NCI-H69 (cell line): ENCODE results near the gene EFCAB8.
"Not testable (repeated sequence)": the region's sequence is repeated elsewhere in the genome, so short reads cannot be mapped to it uniquely, and the experiment has no call there.

Source experiments
- DNase-seq: peaks from one replicate; lab custom pipeline; 2025; lab: John Stamatoyannopoulos, UW

The EFCAB8 gene

DNA sequence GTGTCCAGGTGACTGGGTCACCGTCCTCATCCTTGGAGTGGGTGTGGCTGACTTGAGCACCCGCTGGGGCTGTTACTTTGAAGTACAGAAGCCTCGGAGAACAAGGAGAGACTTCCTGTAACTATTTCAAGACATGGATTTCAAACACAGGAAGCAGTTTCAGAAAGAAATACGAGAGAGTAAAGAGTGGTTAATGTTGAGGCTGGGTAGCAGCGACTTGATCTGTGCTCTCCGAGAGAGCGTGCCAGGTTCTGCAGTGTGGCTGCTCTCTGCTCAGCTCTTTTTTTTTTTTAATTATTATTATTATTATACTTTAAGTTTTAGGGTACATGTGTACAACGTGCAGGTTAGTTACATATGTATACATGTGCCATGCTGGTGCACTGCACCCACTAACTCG lies 17.5 kb upstream of the EFCAB8 start:
- DNase-seq = no peak

DNA sequence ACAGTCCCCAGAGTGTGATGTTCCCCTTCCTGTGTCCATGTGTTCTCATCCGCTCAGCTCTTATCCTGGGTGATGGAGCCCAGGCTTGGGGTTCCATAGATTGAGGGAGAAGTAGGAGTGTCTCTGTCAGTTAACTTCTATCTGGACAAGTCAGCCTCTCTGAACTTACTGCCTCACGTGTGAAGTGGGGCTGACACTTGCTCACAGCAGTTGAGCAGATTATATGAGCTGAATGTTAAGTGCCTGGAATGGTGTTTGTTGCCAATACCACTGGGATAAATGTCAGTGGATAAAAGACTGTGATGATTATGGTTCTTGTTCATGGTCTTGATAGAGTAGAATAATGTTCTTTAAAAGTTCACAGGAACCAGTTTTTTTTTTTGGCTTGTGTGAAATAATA lies 17.1 kb upstream of the EFCAB8 start:
- no peak for DNase-seq

DNA sequence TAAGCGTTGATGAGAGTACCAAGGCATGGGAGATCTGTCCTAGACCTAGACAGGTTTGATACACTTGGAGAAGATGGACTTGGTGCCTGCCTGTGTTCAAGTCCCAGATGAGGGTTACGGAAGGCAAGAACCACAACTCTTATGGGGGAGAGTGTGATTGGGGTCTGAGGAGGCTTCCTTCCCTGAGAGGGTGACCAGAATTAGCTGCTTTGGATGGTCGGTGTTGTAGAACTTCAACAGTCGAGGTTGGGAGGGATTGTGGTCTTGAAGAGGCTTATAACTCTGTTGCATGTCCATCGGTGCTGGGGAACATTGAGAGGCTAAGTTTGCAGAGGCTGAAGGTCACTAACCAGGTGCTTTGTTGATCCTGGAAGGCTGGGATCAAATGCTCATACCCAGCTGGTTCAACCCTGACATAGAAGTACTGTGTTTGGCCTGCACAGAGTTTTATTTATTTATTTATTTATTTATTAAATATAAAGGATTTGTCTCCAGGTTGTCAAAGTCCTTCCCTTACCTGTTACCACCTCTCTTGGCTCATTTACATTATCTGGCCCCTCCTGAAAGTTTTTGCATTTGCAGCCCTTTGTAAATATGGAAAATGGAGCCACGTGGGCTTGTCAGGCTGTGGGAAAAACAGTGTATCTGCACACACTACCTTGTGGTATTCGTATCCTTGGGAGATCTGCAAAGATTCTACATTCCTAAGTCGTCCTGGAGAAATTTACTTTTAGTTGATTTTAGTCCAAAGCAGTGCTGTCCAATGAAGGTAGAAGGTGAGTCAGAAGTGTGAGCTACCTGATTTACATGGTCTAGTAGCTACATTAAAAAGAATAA lies 15.8 kb upstream of the EFCAB8 start:
- no peak for DNase-seq

DNA sequence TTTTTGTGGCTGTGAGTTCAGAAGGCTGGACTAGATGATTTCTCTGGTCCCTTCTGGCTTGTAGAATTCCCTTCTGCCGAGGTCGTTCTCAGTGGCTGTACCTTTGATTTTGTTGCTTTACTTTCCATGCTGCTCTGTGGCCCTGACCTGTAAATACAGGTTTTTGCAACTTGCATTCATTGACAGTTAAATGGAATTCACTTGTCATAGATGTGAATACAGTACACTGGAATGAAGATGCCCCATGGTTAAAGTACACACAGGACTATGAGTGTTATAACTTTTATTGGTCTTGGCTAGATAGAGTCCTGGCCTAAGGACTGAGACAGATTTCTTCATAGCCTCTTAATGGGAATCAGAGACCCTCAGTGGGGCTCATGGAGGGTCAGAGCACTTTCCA lies 12.9 kb upstream of the EFCAB8 start:
- DNase-seq = no peak

DNA sequence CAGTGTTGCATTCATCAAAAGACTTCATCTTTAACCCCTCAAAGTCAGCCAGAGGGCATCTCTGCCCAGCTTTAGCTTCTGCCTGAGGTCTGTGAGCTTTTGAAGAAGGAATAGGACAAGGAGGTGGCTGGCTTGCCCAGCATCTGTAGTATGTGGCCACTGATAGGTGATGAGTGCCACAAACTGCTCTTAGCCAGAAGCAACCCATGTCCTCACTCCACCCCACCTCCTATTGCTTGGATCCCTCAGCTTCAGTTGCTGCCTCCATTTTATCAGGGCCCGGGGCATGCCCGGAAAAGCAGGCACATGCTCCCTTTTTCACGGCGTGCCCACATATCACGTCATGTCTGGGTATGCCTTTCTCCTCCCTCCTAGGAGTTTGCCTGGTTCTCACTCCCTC lies 11.9 kb upstream of the EFCAB8 start:
- DNase-seq = no peak

DNA sequence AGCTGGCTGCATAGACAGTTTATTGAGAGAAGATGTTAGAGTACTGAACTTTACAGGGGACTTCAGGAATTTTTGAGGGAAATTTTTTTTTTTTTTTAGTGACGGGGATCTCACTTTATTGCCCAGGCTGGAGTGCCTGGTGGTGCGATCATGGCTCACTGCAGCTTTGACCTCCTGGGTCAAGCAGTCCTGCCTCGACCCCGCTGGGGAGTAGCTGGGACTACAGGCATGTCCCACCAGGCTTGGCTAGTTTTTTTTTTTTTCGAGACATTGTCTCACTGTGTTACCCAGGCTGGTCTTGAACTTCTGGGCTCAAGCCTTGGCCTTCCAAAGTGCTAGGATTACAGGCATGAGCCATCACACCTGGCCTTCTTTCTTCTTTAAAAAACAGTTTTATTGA lies 10.8 kb upstream of the EFCAB8 start:
- no peak for DNase-seq

DNA sequence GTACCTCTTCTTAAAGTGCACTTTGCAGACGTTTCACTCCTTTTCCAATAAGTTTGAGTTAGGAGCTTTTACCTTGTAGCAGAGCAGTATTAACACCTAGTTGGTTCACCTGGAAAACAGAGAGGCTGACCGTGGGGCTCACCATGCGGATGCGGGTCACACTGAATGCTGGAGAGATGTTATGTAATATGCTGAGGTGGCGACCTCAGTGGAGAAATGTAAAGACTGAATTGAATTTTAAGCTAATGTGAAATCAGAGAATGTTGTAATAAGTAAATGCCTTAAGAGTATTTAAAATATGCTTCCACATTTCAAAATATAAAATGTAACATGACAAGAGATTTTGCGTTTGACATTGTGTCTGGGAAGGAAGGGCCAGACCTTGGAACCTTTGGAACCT lies 9.9 kb upstream of the EFCAB8 start:
- DNase-seq = no peak

DNA sequence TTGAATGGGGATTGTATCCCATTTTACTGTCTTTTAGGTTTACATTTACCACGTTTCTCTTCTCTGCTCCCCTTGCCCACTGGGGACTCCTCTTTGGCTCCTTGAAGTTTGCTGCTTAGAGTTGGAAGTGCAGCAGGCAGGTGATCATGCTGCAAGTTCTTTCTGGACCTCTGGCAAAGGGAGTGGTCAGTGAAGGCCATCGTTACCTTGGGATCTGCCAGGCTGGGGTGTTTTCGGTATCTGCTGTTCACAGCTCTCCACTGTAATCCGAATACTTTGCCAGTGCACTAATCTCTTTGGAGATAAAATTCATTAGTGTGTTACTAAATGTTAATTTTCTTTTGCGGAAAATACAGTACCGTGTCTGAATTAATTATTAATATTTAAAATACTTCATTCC lies 9.1 kb upstream of the EFCAB8 start:
- no peak for DNase-seq

DNA sequence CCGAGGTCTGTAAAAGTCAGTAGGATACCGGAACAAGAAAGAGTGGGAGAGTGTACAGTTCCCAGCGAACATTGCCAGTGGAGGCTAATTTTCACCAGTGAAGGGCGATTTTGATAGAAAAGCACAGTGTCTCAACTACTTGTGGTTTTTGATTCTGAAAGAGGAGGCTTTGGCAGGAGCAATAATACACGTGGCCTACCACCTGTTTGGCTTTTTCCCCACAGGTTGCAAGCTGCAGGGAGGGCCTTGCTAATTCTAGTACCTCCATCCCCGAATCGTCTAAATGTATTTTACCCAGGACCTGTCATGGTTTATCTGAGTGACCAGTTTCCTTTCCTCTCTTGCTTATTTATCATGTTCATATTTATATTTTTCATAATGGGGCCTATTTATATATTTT lies 3.3 kb upstream of the EFCAB8 start:
- no peak for DNase-seq

DNA sequence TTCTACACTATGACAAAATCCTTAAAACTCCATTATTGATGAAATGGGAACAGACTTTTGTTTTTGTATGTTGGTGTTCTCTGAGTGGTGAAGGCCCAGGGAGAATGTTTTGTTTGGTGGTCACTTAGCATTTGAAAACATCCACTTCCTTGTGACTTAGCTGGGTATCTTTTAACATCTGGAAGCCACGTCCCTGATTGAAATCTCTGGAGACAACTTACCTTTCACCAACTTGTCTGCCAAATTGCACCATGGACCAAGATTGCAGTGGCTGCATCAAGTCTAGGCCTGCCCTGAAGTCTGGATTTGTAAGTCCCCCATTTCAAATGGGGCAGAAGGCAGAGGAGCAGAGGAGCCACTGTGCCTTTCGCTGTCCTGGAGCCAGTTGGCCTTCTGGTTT lies 534 bp upstream of the EFCAB8 start:
- no peak for DNase-seq

DNA sequence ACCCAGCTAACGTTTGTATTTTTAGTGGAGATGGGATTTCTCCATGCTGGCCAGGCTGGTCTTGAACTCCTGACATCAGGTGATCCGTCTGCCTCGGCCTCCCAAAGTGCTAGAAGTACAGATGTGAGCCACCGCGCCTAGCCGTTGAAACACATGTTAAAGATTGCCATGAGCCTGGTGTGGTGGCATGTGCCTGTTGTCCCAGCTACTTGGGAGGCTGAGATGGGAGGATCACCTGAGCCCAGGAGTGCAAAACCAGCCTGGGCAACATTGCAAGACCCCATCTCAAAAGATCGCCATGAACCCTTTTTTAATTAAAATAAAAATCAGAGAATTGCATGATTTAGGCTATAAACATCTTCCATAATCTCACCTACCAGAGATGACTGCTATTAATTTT lies 2.7 kb downstream of the EFCAB8 start:
- no peak for DNase-seq

DNA sequence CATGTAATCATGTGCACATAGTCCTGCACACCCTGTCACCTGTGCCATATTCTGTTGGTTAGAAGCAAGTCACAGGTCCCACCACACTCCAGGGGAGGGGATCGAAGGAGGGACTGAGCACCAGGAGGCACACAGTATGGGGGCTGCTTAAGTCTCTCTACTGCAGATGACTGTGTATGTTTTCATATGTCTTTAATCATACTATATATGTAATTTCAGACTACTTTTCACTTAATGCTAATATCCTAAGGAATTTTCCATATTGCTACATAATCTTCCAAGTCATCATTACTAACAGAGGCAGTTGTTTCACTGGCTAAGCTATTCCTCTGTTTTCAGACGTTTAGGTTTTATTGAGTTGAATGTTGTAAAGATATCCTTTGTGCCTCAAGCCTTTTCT lies 10.8 kb downstream of the EFCAB8 start:
- no peak for DNase-seq

DNA sequence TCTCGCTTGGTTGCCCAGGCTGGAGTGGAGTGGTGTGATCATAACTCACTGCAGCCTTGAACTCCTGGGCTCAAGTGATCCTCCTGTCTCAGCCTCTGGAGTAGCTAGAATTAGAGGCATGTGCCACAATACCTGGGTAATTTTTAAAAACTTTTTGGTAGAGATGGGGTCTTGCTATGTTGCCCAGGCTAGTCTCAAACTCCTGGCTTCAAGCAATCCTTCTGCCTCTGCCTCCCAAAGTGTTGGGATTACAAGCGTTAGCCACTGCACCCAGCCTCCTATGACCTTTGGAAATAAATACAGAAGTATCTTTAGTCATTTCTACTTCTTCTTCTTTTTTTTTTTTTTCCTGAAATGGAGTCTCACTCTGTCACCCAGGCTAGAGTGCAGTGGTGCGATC lies 11.8 kb downstream of the EFCAB8 start:
- DNase-seq = not testable (repeated sequence)

DNA sequence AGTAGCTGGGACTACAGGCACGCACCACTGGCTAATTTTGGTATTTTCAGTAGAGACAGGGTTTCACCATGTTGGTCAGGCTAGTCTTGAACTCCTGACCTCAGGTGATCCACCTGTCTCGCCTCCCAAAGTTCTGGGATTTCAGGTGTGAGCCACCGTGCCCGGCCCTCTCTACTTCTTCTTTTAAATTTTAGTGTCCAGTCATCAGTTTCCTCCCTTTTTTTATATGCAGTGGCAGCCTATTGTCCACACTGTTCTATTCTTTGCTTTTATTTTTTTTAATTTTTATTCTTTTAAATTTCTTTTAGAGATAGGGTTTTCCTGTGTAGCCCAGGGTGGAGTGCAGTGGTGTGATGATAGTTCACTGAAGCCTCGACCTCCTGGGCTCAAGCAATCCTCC lies 12.3 kb downstream of the EFCAB8 start:
- DNase-seq = no peak

DNA sequence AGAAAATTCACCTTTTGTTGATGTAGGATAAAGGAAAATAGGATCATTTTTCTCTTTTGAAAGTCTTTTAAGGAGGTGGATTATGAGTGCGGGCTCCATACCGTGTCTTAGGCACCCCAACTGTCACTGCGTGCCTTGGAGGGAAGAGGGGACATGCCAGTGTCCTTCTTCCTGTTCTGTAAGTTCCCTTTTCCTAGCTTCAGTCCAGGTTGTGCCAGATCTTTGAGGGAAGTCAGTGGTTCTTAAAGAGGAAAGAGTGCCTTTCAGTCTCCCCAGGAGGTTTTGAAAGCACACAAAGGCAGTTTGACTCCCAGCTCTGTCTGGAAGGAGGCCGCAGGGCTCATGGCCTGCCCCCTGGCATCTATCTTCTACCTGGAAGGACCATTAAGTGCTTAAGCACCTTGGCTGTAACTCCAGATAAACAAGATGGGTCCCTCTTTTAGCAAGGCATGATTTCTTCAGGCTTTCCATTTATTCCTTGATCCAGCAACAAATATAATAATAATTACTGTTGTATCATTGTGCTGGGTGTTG lies 13.0 kb downstream of the EFCAB8 start:
- DNase-seq = no peak

DNA sequence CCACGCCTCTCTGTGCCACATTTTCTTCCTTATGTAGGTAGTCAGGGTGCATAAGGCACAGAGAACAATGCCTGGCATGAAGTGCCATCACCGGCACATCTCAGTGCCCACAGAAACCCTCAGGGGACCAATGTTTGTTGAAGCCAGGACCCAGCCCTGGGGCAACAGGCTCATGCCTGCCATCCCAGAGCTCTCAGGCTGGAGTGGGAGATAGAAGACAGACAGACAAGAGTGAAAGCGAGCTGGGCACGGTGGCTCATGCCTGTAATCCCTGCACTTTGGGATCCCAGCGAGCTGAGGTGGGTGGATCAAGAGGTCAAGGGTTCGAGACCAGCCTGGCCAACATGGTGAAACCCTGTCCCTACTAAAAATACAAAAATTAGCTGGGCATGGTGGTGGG lies 13.5 kb downstream of the EFCAB8 start:
- DNase-seq = peak; percentile 36

DNA sequence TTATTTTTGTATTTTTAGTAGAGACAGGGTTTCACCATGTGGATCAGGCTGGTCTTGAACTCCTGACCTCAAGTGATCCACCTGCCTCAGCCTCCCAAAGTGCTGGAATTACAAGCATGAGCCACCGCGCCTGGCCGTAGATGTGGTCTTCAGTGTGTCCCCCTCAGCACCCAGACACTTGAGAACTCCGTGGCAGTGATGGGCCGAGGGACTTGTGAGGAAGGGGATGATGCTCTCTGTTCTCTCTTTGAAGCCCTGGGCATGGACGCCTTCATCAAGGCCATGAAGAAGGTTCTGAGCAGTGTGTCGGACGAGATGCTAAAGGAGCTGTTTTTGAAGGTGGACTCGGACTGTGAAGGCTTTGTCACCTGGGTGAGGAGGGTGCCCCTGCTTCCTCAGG lies 16.9 kb downstream of the EFCAB8 start:
- no peak for DNase-seq

DNA sequence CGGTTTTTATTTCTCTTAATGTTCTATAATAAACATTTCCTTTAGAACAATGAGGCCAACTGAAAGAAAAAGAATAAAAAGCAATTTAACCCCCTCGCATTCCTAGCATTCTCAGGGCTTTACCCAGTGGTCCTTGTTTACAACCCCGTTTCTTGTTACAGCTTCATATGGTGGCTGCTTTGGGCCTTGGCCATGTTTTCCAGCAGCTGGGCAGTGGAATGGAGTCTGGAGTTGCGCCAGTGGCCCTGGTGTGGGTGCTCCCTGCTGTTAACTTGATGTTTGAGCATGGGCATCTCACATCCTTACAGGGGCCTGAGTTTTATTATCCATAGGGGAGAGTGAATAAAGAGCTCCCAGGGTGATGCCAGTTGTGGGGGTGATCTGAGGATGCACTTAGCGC lies 18.8 kb downstream of the EFCAB8 start:
- DNase-seq = peak; percentile 60

DNA sequence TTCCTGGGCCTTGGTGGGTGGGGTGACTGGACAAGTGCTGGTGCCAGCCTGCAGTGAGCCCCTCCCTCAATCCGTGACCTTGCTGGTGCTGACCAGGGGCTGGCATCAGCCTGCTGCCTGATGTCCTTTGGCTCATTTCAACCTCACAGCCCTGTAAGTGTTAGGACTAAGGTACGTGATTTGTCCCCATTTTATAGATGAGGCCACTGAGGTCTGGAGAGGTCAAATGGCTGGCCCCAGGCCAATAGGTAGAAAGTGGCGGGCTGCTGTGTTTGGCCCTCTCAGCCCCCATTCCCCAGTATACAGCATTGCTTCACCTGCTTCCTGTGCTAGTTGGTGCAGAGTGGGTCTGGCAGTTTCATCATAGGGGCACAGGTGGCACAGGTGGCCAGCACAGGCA lies 20.1 kb downstream of the EFCAB8 start:
- DNase-seq = no peak

DNA sequence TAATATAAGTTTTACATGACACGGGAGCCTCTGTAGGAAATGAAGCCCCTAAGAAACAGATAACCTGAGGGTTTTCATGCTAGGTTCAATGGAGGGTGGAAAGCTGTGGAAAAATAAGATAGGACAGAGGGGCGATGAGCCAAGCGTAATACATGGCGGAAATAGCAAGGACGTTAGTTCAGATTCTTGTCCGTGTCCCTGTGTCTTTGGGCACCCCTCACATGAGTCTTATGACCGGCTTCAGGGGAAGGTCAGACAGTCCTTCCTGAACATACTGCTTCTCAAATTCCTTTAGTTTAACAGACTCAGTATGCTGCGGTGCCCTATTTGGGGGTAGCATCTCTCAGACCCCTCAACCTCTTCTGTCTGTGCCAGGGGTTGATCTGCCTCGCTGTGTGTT lies 20.8 kb downstream of the EFCAB8 start:
- no peak for DNase-seq

DNA sequence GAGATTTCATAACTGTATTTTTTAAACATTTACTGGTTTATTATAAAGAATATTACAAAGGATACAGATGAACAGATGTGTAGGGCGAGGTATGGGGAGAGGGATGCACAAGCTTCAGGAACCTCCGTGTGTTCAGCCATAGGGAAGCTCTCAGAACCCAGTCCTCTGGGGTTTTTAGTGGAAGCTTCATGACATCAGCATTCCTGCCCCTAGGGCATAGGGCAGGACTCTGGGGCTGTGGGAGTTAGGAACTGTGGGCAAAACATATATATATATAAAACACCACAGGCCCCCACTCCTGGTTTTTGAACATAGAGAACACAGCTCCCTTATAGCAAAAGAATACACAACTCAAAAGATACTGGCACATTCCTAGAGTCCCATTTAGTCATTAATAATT lies 21.9 kb downstream of the EFCAB8 start:
- no peak for DNase-seq

DNA sequence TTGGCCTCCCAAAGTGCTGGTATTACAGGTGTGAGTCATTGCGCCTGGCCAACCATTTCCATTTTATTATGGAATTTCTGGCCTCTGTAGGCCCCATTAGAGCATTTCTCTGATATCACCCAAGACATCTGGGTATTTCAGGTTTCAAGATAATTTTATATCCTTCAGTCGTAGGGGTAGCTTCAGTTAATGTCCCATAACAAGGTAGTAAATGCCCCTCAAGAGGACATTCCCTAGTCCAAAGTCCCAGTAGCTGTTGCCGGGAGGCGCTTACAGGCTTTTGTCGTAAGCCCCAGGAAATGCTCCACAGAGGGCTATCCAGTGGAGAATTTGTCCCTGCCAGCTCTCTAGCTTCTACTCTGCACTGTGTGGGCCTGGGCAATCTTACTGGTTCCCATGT lies 24.4 kb downstream of the EFCAB8 start:
- DNase-seq = no peak

DNA sequence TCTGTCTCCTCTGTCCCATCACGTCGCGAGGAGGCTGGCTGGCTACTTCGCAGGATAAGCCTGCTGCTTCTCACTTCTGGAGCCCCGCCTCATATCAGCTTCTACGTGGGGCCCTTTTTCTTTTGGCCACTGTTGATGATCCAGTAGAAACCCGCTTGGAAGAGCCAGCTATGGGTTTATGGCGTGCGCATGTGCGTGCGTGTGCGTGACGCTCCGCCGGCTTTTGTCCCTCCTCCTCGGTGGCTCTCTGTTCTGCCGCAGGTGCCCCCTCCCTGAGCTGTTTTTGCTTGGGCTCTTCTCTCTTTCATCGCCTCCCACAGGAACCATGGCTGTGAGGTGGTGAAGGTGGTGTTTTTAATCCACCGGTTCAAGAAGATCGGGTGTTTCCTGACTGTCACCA lies 26.5 kb downstream of the EFCAB8 start:
- no peak for DNase-seq

DNA sequence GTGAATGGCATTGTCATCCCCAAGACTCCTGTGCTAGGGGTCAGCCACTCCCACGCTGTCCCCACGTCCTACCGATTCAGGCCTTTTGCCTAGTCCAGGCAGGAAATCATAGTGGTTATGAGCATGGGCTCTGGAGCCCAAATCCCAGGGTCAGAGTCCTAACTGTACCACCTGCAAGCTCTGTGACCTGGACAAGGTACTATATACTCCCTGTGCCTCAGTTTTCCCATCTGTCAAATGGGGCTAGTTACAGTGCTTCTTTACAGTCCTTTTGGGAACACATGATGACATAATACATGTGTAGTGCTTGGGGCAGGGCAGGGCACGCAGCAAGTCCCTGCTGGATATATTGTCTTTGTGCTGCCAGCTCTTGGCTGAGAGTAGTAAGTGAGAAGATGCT lies 27.2 kb downstream of the EFCAB8 start:
- no peak for DNase-seq
